ENCODE results near the gene LBH. TPM values are rescaled to one million over a fixed set of nuclear protein-coding genes. Genes with fewer than 3 reads are reported as not detected.

LBH gene
- total RNA-seq, 1 donor from 2014 or later, result 137 TPM

DNA sequence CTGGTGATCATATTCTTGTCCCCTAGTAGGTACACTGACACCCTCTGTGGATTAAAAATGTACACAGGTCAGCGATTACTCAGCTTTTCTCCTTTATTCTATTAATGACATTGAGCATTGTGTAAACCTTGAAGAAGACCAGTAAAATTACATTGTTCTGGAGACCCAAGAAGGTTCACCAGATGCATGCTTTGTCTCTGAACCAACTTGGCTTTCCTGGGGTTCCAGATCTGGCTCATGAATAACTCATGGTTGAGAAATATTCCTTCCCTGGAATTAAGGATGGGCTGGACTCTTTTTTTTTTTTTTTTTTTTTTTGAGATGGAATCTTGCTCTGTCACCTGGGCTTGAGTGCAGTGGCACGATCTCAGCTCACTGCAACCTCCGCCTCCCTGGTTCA lies 11.9 kb downstream of the LBH start:
- TF ChIP-seq, protein P1, sequence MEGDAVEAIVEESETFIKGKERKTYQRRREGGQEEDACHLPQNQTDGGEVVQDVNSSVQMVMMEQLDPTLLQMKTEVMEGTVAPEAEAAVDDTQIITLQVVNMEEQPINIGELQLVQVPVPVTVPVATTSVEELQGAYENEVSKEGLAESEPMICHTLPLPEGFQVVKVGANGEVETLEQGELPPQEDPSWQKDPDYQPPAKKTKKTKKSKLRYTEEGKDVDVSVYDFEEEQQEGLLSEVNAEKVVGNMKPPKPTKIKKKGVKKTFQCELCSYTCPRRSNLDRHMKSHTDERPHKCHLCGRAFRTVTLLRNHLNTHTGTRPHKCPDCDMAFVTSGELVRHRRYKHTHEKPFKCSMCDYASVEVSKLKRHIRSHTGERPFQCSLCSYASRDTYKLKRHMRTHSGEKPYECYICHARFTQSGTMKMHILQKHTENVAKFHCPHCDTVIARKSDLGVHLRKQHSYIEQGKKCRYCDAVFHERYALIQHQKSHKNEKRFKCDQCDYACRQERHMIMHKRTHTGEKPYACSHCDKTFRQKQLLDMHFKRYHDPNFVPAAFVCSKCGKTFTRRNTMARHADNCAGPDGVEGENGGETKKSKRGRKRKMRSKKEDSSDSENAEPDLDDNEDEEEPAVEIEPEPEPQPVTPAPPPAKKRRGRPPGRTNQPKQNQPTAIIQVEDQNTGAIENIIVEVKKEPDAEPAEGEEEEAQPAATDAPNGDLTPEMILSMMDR (IDR thresholded peaks at IDR 0.05; ENCODE audit: unreplicated experiment), result no peak
- Mint-ChIP-seq H3K27me3 (ENCODE audit: unreplicated experiment) (peaks cover 13% of the 10 kb centered on the region), H3K27ac (ENCODE audit: unreplicated experiment) (no peak overlapping the region), H3K9me3 (ENCODE audit: unreplicated experiment) (no peaks in the 10 kb centered on the region), H3K4me1 (ENCODE audit: unreplicated experiment) (peaks cover 38% of the 10 kb centered on the region), H3K4me3 (ENCODE audit: unreplicated experiment) (no peak overlapping the region), H3K36me3 (ENCODE audit: low read depth, unreplicated experiment) (peaks cover 32% of the 10 kb centered on the region)
- DNase-seq (ENCODE audit: low spot score), result no peak

DNA sequence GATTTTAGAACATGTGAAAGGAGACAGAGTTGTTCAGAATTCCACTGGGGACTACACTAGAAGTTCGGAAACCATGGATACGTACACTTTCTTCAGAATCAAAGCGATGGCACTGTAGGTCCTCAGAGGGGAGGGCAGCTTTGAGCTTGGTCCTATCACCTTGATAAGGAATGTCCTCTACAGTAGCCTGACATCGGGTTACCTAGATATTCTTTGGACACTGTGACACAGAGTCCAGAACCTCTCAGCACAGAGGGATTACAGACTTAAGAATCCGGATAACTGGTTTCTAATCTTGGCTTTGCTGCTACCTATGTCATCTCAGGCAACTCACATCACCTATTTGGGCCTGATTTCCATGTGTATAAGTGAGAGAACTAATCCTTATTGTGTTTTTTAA lies 14.0 kb downstream of the LBH start:
- Mint-ChIP-seq H3K4me1 (ENCODE audit: unreplicated experiment) (peaks cover 38% of the 10 kb centered on the region), H3K4me3 (ENCODE audit: unreplicated experiment) (no peak overlapping the region), H3K27ac (ENCODE audit: unreplicated experiment) (no peak overlapping the region), H3K9me3 (ENCODE audit: unreplicated experiment) (no peaks in the 10 kb centered on the region), H3K27me3 (ENCODE audit: unreplicated experiment) (peaks cover 3% of the 10 kb centered on the region), H3K36me3 (ENCODE audit: low read depth, unreplicated experiment) (peaks cover 11% of the 10 kb centered on the region)
- TF ChIP-seq, protein P1 (IDR thresholded peaks at IDR 0.05; ENCODE audit: unreplicated experiment), result no peak
- no peak for DNase-seq (ENCODE audit: low spot score)

DNA sequence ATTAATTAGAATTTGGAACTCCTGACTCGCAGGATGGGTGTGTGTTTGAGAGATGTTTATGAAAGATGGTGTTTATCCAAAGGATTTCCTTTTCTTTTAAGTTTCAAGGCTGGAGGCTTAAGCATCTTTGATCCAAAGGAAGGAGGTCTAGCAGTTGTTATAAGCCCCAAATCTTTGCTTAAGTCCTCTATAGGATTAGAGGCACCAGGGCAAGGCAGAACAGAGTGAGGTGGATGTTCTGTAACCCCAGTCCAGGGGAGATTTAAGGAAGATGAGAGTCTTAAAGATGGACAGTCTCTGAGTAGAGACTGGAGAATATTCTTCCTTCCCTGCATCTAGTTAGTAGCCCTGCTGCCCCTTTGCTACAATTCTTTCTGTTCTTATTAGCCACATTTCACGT lies 17.5 kb downstream of the LBH start:
- no peaks in the 10 kb centered on the region for H3K9me3 Mint-ChIP-seq (ENCODE audit: unreplicated experiment)

DNA sequence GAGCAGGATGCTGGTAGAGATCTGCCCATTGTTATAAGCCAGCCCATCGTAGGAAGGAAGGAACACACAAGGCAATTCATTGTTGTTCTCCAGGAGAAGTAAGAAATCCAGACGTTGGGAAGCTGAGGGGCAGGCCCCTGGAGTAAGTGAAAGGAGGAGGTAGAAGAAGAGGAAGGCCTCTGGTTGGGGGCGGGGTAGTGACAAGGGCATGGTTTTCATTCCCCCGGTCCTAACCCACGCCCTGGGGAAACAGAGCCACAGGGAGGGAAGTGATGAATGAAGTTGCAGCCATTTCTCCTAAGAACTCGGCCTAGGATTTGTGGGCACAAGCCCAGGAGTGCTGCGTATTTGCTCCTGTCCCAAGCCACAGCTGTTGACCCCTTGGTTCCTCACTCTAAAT lies 18.0 kb downstream of the LBH start:
- H3K4me3 Mint-ChIP-seq (ENCODE audit: unreplicated experiment), result peak overlapping the region; percentile 26
- peak overlapping the region; percentile 91 for H3K27ac Mint-ChIP-seq (ENCODE audit: unreplicated experiment)
- H3K9me3 Mint-ChIP-seq (ENCODE audit: unreplicated experiment), result no peaks in the 10 kb centered on the region
- peaks cover 11% of the 10 kb centered on the region for H3K36me3 Mint-ChIP-seq (ENCODE audit: low read depth, unreplicated experiment)
- H3K4me1 Mint-ChIP-seq (ENCODE audit: unreplicated experiment), result peaks cover 51% of the 10 kb centered on the region
- H3K27me3 Mint-ChIP-seq (ENCODE audit: unreplicated experiment), result peaks cover 3% of the 10 kb centered on the region
- TF ChIP-seq, protein P1 (IDR thresholded peaks at IDR 0.05; ENCODE audit: unreplicated experiment), result no peak
- DNase-seq (ENCODE audit: low spot score), result no peak

More for the DNA sequence above, 17.5 kb downstream of the LBH start:
- Mint-ChIP-seq H3K27ac (ENCODE audit: unreplicated experiment) (peak overlapping the region; percentile 80), H3K36me3 (ENCODE audit: low read depth, unreplicated experiment) (peaks cover 11% of the 10 kb centered on the region), H3K27me3 (ENCODE audit: unreplicated experiment) (peaks cover 3% of the 10 kb centered on the region), H3K4me1 (ENCODE audit: unreplicated experiment) (peaks cover 51% of the 10 kb centered on the region), H3K4me3 (ENCODE audit: unreplicated experiment) (peak overlapping the region; percentile 21)
- TF ChIP-seq, protein P1 (IDR thresholded peaks at IDR 0.05; ENCODE audit: unreplicated experiment), result no peak
- DNase-seq (ENCODE audit: low spot score), result no peak

DNA sequence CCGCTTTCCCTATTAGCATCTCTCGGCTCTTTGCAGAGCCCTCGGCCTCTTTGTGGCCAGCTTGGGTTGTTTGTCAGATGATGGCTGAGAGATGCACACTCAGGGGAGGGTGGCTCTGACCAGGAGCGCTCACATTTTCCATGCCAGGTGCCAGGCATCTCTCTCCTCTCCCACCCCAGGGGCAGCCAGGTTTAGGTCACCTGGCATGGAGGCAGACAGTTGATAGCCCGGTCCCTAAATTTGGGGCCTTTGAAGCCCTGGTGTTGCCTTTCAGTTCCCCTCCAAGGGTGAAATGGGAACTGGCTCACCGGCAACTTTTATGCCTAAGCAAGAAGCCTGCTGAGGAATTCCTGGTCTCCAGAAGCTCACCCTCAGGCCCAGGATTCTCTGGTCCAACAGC lies 19.1 kb downstream of the LBH start:
- Mint-ChIP-seq H3K9me3 (ENCODE audit: unreplicated experiment) (no peaks in the 10 kb centered on the region), H3K4me1 (ENCODE audit: unreplicated experiment) (peaks cover 51% of the 10 kb centered on the region), H3K36me3 (ENCODE audit: low read depth, unreplicated experiment) (peaks cover 11% of the 10 kb centered on the region), H3K27ac (ENCODE audit: unreplicated experiment) (no peak overlapping the region), H3K27me3 (ENCODE audit: unreplicated experiment) (peaks cover 3% of the 10 kb centered on the region), H3K4me3 (ENCODE audit: unreplicated experiment) (no peak overlapping the region)
- TF ChIP-seq, protein P1 (IDR thresholded peaks at IDR 0.05; ENCODE audit: unreplicated experiment), result no peak
- no peak for DNase-seq (ENCODE audit: low spot score)
